ENCODE data around the gene ATP10A. TPM values are rescaled to one million over a fixed set of nuclear protein-coding genes. Genes with fewer than 3 reads are reported as not detected.

ATP10A gene
- total and polyA plus RNA-seq, 9 of the 15 experiments (the other 6 are each of a cell fraction or from before 2014, with no cell fraction given) = 0.09 TPM; not detected in 8

DNA sequence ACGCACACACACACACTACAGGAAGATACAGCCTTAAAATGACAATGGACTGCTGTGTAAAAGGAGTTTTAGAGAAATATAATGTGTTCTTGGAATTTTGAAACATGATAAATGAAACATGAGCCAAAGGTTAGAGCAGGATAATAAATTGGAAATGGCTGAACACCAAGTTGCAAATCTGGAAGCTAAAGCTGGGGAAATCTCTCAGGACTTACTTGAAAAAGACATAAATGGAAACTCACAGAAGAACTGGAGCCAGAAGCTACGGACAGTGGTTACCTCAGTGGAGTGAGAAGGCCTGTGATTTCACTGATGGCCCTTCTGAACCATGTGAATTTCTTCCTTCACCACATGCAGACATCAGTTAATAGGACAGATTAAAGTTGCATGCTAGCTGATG is 37.3 kb upstream of the ATP10A start:
- BruUV-seq (replicated peaks) = no TSS peak
- no peaks in the 10 kb centered on the region for H3K9me1 ChIP-seq (ENCODE audit: control insufficient read depth, insufficient read depth, low read length)
- no peak overlapping the region for H3K27ac ChIP-seq (ENCODE audit: extremely low read depth, low read depth, low read length)
- ChIA-PET CTCF (ENCODE audit: low intra/inter-chr PET ratio) (no interaction called here), POLR2A (no interaction called here)
- ATAC-seq (no peak), FAIRE-seq (no peak), DNase-seq (ENCODE audit: extremely low read depth in 1 of 4, low spot score in 3 of 4) (no peak)
- no peaks in the 10 kb centered on the region for H3K4me1 ChIP-seq (replicated peaks in 1 of 2; ENCODE audit: control insufficient read depth in 2 of 2, insufficient read depth in 2 of 2, low read length in 2 of 2)
- no peak overlapping the region for H2AFZ ChIP-seq (ENCODE audit: low read depth, low read length)
- no peak overlapping the region for H3K4me2 ChIP-seq (ENCODE audit: insufficient read depth, low read length)
- H3K36me3 ChIP-seq (ENCODE audit: control insufficient read depth, insufficient read depth, low read length) = no peaks in the 10 kb centered on the region
- 0% methylated on average over 2 of the region's 2 CpGs for WGBS (ENCODE audit: insufficient coverage, low coverage, missing lambda C conversion rate)
- intact Hi-C loops (cut with micrococcal nuclease) = no loop called here
- in situ Hi-C loops (cut with MboI) = no loop called here
- no peaks in the 10 kb centered on the region for H4K20me1 ChIP-seq (replicated peaks; ENCODE audit: control insufficient read depth, insufficient read depth, low read length)
- no peak overlapping the region for H3K9ac ChIP-seq (ENCODE audit: insufficient read depth in 1 of 2, low read depth in 2 of 2, low read length in 2 of 2)
- no peaks in the 10 kb centered on the region; a peak in 1 of 5 replicates for H3K27me3 ChIP-seq (ENCODE audit: control insufficient read depth in 2 of 2, insufficient read depth in 2 of 2, low read length in 2 of 2)
- H3K79me2 ChIP-seq (ENCODE audit: control insufficient read depth, insufficient read depth, low read length) = no peaks in the 10 kb centered on the region
- H3K4me3 ChIP-seq = no peak overlapping the region
- H3K9me3 ChIP-seq (replicated peaks; ENCODE audit: control insufficient read depth, insufficient read depth, low read depth, low read length) = no peaks in the 10 kb centered on the region
- TF ChIP-seq PCBP2 (IDR thresholded peaks at IDR 0.05; ENCODE audit: low read depth, low read length, poor library complexity, severe bottlenecking) = no peak
- TF ChIP-seq ZNF3 (CRISPR knock-in tag; IDR thresholded peaks at IDR 0.05) = no peak
- TF ChIP-seq, protein P1, sequence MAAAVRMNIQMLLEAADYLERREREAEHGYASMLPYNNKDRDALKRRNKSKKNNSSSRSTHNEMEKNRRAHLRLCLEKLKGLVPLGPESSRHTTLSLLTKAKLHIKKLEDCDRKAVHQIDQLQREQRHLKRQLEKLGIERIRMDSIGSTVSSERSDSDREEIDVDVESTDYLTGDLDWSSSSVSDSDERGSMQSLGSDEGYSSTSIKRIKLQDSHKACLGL (CRISPR knock-in tag; IDR thresholded peaks at IDR 0.05; ENCODE audit: borderline replicate concordance, poor library complexity, severe bottlenecking) = no peak
- TF ChIP-seq, protein P2, sequence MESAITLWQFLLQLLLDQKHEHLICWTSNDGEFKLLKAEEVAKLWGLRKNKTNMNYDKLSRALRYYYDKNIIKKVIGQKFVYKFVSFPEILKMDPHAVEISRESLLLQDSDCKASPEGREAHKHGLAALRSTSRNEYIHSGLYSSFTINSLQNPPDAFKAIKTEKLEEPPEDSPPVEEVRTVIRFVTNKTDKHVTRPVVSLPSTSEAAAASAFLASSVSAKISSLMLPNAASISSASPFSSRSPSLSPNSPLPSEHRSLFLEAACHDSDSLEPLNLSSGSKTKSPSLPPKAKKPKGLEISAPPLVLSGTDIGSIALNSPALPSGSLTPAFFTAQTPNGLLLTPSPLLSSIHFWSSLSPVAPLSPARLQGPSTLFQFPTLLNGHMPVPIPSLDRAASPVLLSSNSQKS (CRISPR knock-in tag; IDR thresholded peaks at IDR 0.05) = no peak
- TF ChIP-seq, protein P3, sequence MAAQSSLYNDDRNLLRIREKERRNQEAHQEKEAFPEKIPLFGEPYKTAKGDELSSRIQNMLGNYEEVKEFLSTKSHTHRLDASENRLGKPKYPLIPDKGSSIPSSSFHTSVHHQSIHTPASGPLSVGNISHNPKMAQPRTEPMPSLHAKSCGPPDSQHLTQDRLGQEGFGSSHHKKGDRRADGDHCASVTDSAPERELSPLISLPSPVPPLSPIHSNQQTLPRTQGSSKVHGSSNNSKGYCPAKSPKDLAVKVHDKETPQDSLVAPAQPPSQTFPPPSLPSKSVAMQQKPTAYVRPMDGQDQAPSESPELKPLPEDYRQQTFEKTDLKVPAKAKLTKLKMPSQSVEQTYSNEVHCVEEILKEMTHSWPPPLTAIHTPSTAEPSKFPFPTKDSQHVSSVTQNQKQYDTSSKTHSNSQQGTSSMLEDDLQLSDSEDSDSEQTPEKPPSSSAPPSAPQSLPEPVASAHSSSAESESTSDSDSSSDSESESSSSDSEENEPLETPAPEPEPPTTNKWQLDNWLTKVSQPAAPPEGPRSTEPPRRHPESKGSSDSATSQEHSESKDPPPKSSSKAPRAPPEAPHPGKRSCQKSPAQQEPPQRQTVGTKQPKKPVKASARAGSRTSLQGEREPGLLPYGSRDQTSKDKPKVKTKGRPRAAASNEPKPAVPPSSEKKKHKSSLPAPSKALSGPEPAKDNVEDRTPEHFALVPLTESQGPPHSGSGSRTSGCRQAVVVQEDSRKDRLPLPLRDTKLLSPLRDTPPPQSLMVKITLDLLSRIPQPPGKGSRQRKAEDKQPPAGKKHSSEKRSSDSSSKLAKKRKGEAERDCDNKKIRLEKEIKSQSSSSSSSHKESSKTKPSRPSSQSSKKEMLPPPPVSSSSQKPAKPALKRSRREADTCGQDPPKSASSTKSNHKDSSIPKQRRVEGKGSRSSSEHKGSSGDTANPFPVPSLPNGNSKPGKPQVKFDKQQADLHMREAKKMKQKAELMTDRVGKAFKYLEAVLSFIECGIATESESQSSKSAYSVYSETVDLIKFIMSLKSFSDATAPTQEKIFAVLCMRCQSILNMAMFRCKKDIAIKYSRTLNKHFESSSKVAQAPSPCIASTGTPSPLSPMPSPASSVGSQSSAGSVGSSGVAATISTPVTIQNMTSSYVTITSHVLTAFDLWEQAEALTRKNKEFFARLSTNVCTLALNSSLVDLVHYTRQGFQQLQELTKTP (IDR thresholded peaks at IDR 0.05; ENCODE audit: low read depth in 1 of 2, partially characterized antibody in 2 of 2) = no peak
- no peak for TF ChIP-seq PPARD (CRISPR knock-in tag; IDR thresholded peaks at IDR 0.05)
- no peak for TF ChIP-seq POLR2B (IDR thresholded peaks at IDR 0.05; ENCODE audit: low read depth, partially characterized antibody)
- no peak for TF ChIP-seq TCFL5 (CRISPR knock-in tag; conservative IDR thresholded peaks at IDR 0.05)
- no peak for TF ChIP-seq RBFOX2 (IDR thresholded peaks at IDR 0.05; ENCODE audit: low read depth, low read length)
- no peak for TF ChIP-seq SPI1 (IDR thresholded peaks at IDR 0.05; ENCODE audit: borderline replicate concordance, low read depth, low read length)
- TF ChIP-seq SMAD3 (CRISPR knock-in tag; conservative IDR thresholded peaks at IDR 0.05) = no peak
- no peak for TF ChIP-seq SREBF1 (IDR thresholded peaks at IDR 0.05; ENCODE audit: borderline replicate concordance, low read depth, low read length)
- TF ChIP-seq BCL6 (CRISPR knock-in tag; IDR thresholded peaks at IDR 0.05) = no peak
- TF ChIP-seq, protein P4, sequence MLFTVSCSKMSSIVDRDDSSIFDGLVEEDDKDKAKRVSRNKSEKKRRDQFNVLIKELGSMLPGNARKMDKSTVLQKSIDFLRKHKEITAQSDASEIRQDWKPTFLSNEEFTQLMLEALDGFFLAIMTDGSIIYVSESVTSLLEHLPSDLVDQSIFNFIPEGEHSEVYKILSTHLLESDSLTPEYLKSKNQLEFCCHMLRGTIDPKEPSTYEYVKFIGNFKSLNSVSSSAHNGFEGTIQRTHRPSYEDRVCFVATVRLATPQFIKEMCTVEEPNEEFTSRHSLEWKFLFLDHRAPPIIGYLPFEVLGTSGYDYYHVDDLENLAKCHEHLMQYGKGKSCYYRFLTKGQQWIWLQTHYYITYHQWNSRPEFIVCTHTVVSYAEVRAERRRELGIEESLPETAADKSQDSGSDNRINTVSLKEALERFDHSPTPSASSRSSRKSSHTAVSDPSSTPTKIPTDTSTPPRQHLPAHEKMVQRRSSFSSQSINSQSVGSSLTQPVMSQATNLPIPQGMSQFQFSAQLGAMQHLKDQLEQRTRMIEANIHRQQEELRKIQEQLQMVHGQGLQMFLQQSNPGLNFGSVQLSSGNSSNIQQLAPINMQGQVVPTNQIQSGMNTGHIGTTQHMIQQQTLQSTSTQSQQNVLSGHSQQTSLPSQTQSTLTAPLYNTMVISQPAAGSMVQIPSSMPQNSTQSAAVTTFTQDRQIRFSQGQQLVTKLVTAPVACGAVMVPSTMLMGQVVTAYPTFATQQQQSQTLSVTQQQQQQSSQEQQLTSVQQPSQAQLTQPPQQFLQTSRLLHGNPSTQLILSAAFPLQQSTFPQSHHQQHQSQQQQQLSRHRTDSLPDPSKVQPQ (CRISPR knock-in tag; IDR thresholded peaks at IDR 0.05; ENCODE audit: borderline replicate concordance) = no peak
- no peak for TF ChIP-seq GABPB1 (CRISPR knock-in tag; IDR thresholded peaks at IDR 0.05)
